Measurements from ENCODE around the gene ALDH1A2.

The ALDH1A2 gene

DNA sequence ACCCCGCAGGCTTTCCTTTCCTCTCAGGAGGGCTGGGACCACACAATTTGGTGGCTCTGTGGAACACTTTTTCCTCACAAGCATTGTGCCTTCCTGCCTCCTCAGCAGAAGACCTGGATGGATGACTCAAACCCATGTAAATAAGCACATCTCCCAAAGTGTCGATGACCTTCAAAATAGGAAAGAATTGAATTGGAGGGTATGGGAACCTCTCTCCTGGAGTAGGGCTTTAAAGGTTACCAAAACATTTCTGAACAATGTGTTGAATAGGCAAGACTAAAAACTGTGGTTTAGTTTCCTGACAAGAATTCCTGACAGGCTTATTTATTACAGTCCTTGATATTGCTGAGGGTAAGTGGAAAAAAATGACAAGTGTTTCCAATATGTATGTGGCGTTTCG is 118.2 kb downstream of the ALDH1A2 start:
- H3K27ac ChIP-seq = no peak overlapping the region
- TF ChIP-seq, protein P1, sequence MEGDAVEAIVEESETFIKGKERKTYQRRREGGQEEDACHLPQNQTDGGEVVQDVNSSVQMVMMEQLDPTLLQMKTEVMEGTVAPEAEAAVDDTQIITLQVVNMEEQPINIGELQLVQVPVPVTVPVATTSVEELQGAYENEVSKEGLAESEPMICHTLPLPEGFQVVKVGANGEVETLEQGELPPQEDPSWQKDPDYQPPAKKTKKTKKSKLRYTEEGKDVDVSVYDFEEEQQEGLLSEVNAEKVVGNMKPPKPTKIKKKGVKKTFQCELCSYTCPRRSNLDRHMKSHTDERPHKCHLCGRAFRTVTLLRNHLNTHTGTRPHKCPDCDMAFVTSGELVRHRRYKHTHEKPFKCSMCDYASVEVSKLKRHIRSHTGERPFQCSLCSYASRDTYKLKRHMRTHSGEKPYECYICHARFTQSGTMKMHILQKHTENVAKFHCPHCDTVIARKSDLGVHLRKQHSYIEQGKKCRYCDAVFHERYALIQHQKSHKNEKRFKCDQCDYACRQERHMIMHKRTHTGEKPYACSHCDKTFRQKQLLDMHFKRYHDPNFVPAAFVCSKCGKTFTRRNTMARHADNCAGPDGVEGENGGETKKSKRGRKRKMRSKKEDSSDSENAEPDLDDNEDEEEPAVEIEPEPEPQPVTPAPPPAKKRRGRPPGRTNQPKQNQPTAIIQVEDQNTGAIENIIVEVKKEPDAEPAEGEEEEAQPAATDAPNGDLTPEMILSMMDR (conservative IDR thresholded peaks at IDR 0.05) = no peak

DNA sequence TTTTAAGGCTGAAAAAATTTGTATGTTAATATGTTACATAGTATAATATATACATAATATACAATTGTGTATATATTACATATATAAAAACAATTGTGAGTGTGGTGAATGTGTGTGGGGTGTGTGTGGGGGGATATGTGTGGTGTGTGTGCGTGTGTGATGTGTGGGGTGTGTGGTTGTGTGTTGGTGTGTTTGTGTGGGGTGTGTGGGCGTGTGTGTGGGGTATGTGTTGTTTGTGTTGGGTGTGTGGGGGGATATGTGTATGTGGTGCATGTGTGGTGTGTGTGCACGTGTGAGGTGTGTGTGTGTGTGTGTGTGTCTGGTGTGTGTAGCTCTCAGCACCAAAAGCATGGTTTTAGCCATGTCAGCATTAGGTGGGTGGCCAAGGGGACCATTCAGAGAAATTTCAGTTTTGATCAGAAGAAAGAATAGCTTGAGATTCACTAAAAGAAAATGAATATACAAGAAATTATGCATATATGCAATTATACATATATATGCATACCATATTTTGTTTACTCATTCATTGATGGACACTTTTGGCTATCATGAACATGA is 118.9 kb downstream of the ALDH1A2 start:
- no peak overlapping the region for H3K27ac ChIP-seq
- TF ChIP-seq, protein P1 (conservative IDR thresholded peaks at IDR 0.05) = no peak

DNA sequence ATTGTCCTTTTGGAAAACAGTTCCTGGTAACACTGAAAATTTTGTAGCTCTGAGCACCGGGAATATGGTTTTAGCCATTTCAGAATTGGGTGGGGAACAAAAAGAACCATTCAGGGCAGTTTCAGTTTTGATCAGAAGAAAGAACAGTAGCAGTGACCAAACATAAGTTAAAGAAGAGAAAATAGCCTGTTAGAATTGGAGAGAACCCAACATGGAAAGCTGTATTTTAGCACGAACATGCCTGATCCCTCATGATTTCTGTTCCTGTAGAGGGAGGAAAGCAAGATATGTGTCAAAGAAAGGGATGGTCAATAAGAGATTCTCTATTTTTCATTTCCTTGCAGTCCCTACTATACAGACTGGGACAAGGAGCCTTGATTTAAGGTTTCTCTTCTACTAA is 119.9 kb downstream of the ALDH1A2 start:
- no peak overlapping the region for H3K27ac ChIP-seq
- TF ChIP-seq, protein P1 (conservative IDR thresholded peaks at IDR 0.05) = no peak

DNA sequence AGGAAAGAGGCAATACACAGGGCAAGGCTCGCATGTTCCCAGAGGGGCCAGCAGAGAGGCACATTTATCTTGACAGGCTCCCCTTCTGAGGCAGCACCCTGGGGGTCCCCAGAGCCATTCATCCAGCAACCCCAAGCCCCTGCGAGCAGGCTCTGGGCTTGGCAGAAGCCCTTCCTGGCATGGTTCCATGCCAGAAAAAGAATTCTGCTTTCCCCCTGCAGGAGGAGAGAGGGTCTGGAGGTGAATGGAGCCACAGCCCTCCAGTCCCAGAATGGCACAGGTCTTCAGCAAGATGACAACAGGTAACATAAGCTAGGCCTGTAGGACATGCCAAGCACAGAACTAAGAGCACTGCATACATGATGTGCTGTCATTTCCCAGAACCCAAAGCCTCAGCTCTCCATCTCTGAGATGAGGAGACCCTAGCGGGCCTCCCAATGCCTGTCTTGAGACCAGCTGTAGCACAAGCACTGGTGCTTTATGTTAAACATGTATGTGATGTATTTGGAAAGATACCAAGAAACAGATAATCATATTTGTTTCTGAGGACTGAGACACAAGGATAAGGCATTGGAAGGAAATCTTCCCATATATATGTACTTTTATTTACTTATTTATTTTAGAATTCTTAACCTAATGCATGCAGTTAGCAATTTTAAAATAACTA is 121.6 kb downstream of the ALDH1A2 start:
- TF ChIP-seq, protein P1 (conservative IDR thresholded peaks at IDR 0.05) = no peak

DNA sequence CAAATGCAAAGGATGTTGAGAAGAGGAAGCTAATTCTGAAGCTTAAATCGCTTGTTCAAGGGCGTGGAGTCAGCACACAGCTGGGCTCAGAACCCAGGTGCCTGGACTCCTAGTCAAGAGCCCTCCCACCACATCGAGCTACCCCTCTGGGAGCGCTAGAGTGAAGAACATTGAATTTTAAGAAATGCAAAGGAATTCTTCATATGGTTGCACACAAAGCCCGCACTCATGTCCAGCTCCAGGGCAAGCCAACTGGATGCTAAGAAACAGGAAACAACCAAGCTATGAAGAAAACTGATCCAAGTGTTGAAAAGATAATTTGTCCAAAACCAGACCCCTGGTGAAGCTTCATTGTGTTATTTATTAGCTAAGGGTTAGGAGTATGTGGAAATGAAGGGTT is 122.3 kb downstream of the ALDH1A2 start:
- TF ChIP-seq, protein P1 (conservative IDR thresholded peaks at IDR 0.05) = no peak
- H3K27ac ChIP-seq = no peak overlapping the region

More for the DNA sequence above, 121.6 kb downstream of the ALDH1A2 start:
- no peak overlapping the region for H3K27ac ChIP-seq

DNA sequence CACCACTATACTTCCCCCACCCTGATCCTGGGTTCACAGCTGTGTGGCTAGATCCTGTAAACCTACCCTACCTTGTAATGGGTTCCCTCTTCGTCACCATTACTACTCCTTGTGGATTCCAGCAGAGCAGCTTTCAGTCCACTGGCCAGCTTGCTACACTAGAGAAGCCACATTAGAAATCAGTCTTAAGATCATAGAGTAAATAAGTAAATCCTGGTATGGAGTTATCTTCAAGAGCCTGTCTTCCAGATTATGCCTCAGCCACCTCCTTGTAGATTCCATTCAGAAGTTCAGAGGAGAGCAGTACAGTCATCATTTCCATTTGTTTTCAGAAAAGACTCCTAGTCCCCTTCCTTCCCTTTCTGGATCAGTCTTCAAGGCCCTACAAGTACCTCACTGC is 123.7 kb downstream of the ALDH1A2 start:
- TF ChIP-seq, protein P1 (conservative IDR thresholded peaks at IDR 0.05) = no peak
- no peak overlapping the region for H3K27ac ChIP-seq

DNA sequence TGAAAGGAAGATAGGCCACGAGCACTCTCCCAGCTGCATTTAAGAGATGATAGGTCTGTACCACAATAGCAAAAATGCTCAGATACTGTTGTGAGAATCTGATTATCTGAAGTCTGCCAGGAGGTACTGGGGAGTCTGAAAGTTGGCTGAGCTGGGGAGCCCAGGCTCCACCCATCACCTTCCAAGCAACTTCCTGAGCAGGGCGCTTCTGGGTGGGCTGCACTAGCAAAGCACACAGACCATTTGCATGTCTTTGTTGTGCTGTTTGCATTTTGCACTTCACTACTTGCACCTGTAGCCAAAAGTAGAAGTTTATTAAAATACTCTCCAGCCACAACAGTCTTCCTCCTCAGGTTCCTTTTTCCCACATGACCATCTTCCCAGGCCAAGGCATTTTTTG is 133.2 kb downstream of the ALDH1A2 start:
- TF ChIP-seq, protein P1 (conservative IDR thresholded peaks at IDR 0.05) = no peak
- no peak overlapping the region for H3K27ac ChIP-seq

All from VCaP (cell line).